Coronary artery (tissue), 2 donors: ENCODE results near the gene CCSER1.

ENCODE experiments used
- DNase-seq: peaks from one replicate; pipeline ENCODE4 v3.0.0-alpha.2; 2017; ENCODE audit warnings: low spot score
- H3K27ac ChIP-seq, 2 donors: fragments of 200-600 bp; sonication (generic); one replicate each; pipeline ENCODE4 v1.5.1; 2016 to 2019
- H3K4me3 ChIP-seq: fragments of 200-600 bp; sonication (generic); 2 replicates; pipeline ENCODE4 v1.5.1; 2016; ENCODE audit warnings: mild to moderate bottlenecking, moderate library complexity
- TF ChIP-seq, protein P1 (sequence below): fragments of 200-600 bp; sonication (generic); IDR thresholded peaks from one replicate; pipeline ENCODE4 v1.5.1; 2019; ENCODE audit warnings: antibody characterized with exemption

The CCSER1 gene

DNA sequence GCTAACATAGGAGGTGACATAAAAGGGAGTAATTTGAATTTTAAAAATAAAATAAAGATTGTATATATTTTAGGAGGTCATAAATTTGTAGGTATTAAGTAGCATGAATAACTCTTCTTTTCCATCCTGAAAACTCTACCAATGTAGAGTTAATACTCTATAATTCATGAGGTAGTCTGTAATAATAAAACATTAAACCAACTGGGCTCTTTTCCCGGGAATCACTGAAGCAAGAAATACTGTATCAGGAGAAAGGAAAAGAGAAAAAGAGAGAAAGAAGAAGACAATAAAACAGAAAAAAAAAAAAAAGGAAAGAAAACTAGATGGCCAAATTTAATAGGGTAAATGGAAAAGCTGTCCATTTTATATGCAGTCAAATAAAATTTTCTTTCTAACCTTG lies 984.4 kb downstream of the CCSER1 start:
- TF ChIP-seq, protein P1, sequence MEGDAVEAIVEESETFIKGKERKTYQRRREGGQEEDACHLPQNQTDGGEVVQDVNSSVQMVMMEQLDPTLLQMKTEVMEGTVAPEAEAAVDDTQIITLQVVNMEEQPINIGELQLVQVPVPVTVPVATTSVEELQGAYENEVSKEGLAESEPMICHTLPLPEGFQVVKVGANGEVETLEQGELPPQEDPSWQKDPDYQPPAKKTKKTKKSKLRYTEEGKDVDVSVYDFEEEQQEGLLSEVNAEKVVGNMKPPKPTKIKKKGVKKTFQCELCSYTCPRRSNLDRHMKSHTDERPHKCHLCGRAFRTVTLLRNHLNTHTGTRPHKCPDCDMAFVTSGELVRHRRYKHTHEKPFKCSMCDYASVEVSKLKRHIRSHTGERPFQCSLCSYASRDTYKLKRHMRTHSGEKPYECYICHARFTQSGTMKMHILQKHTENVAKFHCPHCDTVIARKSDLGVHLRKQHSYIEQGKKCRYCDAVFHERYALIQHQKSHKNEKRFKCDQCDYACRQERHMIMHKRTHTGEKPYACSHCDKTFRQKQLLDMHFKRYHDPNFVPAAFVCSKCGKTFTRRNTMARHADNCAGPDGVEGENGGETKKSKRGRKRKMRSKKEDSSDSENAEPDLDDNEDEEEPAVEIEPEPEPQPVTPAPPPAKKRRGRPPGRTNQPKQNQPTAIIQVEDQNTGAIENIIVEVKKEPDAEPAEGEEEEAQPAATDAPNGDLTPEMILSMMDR, result no peak
- DNase-seq, result no peak
- Histone ChIP-seq H3K27ac (no peak overlapping the region), H3K4me3 (no peak overlapping the region)

DNA sequence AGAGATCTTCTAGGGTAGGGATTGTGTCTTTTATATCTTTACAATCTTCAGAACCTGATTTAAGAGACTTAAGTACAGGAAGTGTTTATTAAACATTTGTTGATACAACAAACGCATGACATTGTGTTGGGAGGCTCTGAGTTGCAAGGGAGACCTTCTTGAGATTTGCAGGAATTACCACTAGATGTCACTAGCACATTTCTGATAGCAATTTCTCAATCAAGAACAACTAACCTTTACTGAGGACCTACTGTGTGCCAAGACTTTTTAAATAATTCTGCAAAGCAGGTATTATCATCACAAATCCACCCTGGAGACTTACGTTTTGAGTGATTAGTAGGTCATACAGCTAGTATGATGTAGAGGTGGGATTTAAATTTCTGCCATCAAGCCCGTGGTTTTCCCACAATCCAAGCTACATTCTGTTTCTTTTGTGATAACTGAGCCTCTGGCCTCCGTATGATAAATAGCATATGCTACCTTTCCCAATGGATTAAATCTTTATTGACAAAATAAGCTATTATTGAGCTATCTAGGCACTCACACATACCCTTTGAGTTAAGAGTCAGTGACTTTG lies 986.0 kb downstream of the CCSER1 start:
- no peak for DNase-seq
- Histone ChIP-seq H3K4me3 (no peak overlapping the region), H3K27ac (no peak overlapping the region)
- TF ChIP-seq, protein P1, result no peak

DNA sequence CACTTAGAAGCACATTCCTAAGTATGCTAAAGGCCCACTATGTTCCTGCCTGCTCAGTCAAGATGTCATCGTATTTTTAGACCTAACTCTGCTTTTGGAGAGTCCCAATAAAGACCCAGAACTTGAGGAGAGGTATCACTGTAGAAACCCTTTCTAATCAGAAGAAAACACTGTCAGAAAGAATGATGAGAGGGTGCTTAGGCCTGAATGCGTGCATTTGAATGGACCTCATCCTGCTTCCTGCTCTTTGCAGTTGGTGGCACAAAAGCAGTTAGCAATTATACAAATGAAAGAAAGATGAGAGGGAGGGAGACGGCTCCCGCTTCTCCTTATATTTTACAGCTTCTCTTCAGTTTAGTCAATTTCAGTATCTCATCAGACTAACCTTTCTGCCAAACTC lies 987.2 kb downstream of the CCSER1 start:
- no peak overlapping the region for H3K27ac ChIP-seq
- no peak overlapping the region for H3K4me3 ChIP-seq
- no peak for DNase-seq
- TF ChIP-seq, protein P1, result no peak

DNA sequence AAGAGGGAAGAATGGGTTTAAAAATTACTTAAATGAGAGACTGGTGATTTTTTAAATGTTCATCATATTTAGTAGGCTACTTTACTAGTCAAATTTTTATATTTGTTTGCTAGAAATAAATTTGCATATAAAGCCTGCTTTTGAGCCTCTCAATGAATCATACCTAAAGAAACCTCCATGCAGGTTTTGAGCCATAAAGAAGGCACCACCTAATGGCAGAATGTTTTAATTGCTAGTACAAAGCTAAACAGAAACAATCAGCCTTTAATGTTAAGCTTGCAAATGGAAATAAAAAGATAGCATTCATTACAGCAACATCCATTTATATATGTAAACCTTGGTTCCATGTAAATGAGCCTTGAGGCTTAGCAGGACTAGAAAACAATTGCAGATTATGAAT lies 989.7 kb downstream of the CCSER1 start:
- TF ChIP-seq, protein P1, result no peak
- no peak overlapping the region for H3K27ac ChIP-seq
- no peak for DNase-seq
- no peak overlapping the region for H3K4me3 ChIP-seq

DNA sequence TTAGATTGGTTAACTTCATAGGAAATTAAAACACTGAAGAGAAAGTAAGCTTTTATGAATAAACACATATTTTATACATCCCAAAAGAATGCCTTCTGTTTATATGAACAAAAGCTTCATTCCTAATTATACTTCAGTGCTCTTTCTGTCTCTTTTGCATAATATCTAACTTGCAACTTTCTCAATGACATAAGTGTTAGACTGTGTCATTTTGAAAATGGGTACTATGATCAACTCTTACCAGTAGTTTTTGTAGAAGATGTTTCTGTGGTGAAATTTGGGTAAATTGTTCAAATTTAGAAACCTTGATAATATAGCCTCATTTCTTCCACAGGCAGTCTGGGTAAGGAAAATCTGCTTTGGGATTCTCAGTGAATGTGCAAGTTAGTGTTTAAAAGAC lies 991.4 kb downstream of the CCSER1 start:
- TF ChIP-seq, protein P1, result no peak
- DNase-seq, result no peak
- Histone ChIP-seq H3K27ac (no peak overlapping the region), H3K4me3 (no peak overlapping the region)

DNA sequence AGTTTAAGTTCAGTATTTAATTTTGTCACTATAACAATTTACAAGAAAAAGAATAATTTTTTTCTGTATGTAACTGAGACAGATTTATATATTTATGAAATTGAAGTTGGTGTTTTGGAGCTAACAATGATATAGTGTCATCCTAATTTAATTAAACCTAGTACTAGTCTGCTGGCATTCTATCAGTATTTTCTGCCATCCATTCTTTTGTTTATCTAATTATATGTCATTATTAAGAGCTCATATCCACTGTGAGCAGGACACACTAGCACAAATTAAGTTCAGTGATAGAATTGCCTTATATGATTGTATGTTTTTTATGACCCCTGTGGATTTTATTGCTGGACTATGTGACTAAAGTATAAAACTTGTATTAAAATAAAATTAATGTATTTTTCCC lies 996.5 kb downstream of the CCSER1 start:
- TF ChIP-seq, protein P1, result no peak
- no peak overlapping the region for H3K27ac ChIP-seq

DNA sequence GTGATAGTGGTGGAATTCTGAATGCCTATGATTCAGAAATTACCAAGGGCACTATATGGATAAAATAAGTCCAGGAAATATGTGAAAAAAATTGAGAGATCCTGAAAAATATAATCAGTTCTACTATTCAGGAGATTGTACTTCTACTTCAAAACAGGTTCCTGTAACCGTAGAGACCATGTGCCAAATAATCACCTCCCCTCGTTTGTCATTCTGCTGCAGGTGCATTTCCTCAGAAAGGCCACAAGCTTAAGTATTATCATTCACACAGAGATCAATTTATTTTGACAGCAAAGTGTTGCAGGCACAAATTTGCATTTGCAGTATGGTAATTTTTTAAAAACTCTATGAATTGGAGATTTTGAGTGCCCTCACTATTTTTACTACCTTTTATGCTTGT lies 1000.0 kb downstream of the CCSER1 start:
- no peak for DNase-seq
- Histone ChIP-seq H3K4me3 (no peak overlapping the region), H3K27ac (no peak overlapping the region)
- TF ChIP-seq, protein P1, result no peak

More for the DNA sequence above, 996.5 kb downstream of the CCSER1 start:
- DNase-seq, result no peak
- H3K4me3 ChIP-seq, result no peak overlapping the region
